GM21737 (cell line): ENCODE measurements around the gene MGAT5.

Source experiments
- ATAC-seq: cut with Tn5 transposase; IDR thresholded peaks from one replicate; pipeline ENCODE4 v1.9.1; 2021; ENCODE audit warnings: mild to moderate bottlenecking, moderate library complexity; ENCODE audit not compliant: unreplicated experiment

MGAT5 gene

DNA sequence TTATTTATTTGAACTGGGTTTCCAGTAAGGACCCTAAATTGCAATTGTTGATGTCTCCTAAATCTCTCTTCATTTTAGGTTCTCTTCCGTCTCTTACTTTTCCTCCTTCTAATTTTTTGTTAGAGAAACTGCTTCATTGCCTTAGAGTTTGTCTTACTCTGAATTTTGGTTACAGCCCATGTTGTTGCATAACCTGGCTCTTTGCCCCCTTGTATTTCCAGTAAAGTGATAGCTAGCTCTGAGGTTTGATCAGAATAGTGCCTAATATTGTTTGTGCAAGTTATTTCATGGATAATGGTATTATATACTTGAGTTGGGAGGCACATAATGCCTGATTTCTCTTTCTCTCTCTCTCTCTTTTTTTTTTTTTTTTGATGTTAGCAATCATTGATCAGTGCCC is 71.8 kb downstream of the MGAT5 start:
- no peak for ATAC-seq

DNA sequence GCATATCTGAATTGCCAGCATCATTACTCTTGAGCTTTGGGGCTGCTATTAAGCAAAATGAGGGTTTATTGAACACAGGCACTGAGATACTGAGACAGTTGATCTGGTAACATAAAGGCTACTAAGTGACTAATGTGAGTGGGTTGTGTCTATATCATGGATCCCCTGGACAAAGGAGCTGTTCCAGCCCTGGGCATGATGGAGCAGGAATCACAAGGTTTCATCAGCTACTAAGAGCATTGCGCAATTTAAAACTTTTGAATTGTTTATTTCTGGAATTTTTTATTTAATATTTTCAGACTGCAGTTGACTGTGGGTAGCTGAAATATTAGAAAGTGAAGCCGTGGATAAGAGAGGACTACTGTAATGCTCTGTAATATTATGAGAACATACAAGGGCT is 73.5 kb downstream of the MGAT5 start:
- no peak for ATAC-seq

- no peak for ATAC-seq
Measured at GRCh38 chr2:134331081-134331480, 77.2 kb downstream of the MGAT5 start.

- no peak for ATAC-seq
Measured at GRCh38 chr2:134333646-134334189, 79.8 kb downstream of the MGAT5 start.

GRCh38 chr2:134334542-134335353 is 80.9 kb downstream of the MGAT5 start:
- no peak for ATAC-seq

DNA sequence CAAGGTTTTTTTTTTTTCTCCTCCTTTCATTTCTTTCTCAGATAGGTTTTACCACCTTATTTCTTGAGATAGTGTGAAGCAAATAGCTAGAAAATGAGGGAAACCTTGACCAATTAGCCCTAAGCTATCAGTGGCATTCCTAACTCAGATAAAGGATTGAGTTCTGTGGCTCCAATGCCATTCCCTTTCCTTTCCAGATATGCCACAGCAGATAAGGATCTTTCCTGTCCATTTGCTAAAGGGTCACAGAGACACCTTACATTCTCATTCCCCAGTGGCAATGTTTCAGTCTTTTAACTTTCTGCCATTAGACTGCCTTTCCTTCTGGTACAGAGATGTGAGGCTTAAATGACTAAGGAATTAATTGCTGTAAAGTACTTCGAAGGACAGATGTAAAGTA is 81.7 kb downstream of the MGAT5 start:
- no peak for ATAC-seq

- ATAC-seq, result peak; percentile 96
Measured at GRCh38 chr2:134336352-134336751, 82.5 kb downstream of the MGAT5 start.

DNA sequence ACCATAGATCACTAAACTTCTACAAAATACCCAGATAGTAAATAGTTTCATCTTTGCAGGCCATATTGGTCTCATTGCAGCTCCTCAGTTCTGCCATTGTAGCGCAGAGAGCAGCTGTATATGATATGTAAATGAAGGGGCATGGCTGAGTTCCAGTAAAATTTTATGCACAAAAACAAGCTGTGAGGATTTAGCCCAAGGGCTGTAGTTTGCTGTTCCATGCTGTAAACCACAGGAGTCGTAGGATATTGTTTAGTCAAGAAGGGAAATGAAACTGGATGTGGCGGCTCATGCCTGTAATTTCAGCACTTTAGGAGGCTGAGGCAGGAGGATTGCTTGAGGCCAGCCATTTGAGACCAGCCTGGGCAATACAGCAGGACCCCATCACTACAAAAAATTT is 83.0 kb downstream of the MGAT5 start:
- ATAC-seq, result no peak

DNA sequence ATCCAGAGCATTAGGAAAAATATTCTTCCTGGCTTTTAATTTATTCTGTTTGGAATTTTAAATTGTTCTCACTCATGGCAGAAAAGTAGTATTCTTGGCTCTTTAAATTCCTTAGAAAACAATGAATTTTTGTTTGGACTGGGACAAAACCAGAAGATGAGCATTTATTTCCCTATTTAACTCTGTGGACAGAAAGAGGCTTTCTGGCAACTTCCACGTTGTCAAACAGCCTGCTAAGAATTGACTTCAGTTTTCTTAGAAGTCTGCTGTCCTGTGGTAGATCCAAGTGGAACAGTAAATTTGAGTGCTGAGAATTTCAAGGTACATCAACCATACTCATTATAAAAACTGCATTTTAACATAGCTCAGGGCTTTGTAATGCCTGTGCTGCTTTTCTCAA is 83.8 kb downstream of the MGAT5 start:
- ATAC-seq, result no peak

- ATAC-seq, result no peak
Measured at GRCh38 chr2:134338208-134338607, 84.3 kb downstream of the MGAT5 start.

- ATAC-seq, result no peak
Measured at GRCh38 chr2:134341476-134341875, 87.6 kb downstream of the MGAT5 start.

DNA sequence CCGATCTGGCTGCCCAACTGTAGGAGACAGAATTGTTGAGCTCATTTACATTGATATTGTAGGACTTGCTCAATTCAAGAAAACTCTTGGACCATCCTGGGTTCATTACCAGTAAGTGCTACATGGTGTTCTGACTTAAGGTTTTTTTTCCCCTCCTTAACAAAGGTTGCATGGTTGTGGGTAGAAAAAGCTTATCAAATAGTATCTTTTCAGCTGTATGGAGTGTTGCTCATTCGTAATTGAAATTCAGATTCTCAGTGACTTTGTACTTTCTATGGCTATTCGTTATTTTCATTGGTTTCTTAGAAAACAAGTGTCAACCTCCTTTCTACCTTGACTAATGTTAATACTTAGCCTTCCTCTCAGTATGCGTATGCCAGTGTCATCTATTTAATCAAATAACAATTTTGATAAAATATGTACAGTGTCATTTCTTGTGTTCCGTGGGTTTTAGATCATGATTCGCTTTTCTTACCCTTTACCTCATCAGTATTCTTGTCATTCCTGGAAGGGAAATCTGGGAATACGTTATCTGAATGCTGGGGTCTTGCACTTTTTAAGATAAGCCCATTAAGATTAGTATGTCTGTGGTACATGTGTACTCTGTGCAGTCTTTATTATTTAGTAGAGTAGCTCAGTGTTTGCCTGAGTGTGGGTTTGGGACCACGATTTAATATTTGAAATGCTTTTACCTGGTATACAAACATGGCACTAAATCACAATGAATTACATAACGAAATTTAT is 91.3 kb downstream of the MGAT5 start:
- no peak for ATAC-seq

DNA sequence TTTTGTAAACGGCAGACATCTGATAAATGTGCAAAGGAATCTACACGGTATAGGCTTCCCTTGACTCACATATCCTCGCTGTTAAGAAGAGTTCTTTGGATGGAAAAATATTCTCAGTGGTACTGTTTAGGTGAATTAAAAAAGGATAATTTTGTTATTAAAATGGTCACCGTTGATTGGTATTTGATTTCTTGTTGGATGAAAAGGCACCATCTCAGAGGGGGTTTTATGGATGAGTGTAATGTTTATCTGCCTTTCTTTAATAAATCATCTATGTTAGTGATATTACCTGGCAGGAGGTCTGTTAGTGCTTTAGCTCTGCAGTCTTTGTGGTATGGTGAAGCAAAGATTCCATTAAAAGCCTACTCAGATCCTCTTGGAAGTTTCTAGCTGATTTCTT is 92.3 kb downstream of the MGAT5 start:
- no peak for ATAC-seq

GRCh38 chr2:134347756-134348155 is 93.9 kb downstream of the MGAT5 start:
- no peak for ATAC-seq

GRCh38 chr2:134348239-134348638 is 94.4 kb downstream of the MGAT5 start:
- no peak for ATAC-seq

DNA sequence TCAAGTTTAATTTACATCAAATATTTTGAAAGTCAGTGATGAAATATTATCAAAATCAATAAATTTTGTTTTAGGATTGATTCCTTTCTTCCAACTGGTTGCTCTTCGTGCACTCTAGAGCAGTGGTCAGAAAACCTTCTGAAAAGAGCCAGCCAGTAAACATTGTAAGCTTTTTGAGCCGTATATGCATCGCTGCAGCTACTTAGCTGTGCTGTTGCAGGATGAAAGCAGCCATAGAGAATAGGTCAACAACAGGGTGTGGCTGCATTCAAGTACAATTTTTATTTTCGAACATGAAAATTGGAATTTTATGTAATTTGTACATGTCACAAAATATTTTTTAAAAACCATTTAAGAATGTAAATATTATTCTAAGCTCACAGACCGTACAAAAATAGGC is 94.9 kb downstream of the MGAT5 start:
- no peak for ATAC-seq

DNA sequence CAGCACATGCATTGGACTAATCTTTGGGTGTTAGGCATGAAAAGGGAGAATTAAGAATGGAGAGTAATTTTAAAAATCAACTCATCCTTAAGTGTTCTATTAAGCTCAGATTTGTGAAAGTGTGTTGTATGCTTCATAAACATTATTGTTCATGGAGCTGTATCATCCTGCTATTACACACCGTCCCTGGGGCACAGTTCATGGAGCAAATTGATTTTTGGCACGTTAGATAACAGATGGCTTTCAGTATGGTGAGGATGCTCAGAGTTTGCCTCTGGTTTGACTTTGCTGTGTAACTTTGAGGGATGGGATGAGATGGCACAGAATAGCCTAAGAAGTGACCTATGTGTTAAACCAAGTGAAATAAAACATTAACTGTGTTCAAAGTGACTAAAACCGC is 97.1 kb downstream of the MGAT5 start:
- no peak for ATAC-seq

- ATAC-seq, result no peak
Measured at GRCh38 chr2:134351899-134352298, 98.0 kb downstream of the MGAT5 start.

DNA sequence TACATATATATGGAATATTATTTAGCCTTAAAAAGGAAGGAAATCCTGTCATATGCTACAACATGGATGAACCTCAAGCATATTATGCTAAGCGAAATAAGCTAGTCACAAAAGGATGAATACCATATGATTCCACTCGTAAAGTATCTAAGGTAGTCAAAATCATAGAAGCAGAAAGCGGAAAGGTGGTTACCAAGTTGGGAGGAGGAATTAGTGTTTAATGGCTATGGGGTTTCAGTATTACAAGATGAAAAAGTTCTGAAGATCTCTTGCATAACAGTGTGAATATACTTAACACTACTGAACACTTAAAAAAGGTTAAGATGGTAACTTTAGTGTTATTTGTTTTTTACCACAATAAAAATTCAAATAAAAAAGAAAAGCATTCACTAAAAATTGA is 99.0 kb downstream of the MGAT5 start:
- no peak for ATAC-seq

- ATAC-seq, result no peak
Measured at GRCh38 chr2:134354611-134355010, 100.7 kb downstream of the MGAT5 start.

GRCh38 chr2:134357814-134358213 is 103.9 kb downstream of the MGAT5 start:
- no peak for ATAC-seq
